NCI-H526 (cell line): ENCODE data around the gene ATXN1.
A peak's percentile ranks its signal among the peaks of the same experiment; 100 is the strongest.
"Not testable (repeated sequence)": the region's sequence is repeated elsewhere in the genome, so short reads cannot be mapped to it uniquely, and the experiment has no call there.

ENCODE experiments used
- DNase-seq, 2 experiments: peaks; one replicate each; lab custom pipeline; 2025; lab: John Stamatoyannopoulos, UW

Gene ATXN1

DNA sequence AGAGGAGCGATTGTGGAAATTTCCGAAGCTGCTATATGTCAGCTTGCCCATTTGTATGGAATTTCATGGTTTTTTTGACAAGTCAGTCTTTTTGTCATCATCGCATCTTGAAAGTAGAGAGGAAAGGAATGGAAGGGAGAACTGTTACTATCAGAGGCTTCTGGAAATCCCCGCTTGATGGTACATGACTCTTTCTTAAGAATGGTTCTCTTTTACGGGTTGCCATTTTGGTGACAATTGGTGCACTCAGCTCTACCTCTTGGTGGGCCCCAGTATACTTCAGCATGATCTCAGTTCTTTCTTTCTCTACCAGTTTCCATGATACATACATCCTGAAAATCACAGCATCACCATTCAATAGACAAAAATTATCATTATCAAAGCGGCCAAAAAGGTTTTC, 146.0 kb downstream of the ATXN1 start:
- DNase-seq = not testable (repeated sequence)

- not testable (repeated sequence) for DNase-seq
These were observed 147.1 kb downstream of the ATXN1 start for GRCh38 chr6:16614143-16614542.

- DNase-seq = not testable (repeated sequence)
These were observed 147.8 kb downstream of the ATXN1 start for GRCh38 chr6:16613504-16613903.

DNA sequence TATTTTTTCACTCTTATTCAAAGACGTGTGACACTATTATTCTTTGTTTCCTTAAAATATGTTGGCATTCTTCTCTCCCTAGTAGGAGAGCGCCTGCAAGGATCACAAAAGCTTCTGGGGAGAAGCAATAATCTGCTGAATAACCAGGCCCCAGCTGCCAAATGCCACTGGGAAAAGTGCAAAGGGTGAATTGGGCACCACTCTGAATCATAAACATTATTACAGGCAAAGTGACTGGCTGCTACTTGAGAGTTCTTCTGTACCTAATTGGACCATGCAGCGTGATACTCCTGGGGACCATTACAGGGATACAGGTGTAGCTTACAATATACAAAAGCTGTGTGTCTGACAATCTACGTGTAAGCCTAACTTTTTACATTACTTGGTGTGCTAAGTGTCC, 152.8 kb downstream of the ATXN1 start:
- no peak for DNase-seq

GRCh38 chr6:16602035-16602434, 159.2 kb downstream of the ATXN1 start:
- no peak for DNase-seq

DNA sequence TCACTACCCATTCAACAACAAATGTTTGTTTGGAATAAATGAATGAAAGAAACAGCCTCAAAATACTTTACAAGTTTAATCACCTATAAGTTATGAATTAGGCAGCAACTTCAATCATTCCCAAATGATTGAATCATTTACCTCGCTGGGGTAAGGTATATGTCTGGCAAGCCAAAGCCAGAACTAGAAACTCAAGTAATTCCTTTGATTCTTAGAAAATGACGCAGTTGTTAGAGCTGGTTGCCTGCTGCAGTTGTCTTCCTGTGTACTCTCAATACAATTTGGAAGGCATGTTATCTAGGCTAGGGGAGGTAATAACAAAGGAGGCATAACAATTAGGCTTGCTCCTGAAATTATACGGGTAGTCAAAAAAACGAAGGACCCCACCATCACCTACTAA, 160.6 kb downstream of the ATXN1 start:
- no peak for DNase-seq

- DNase-seq = no peak
These were observed 161.2 kb downstream of the ATXN1 start for GRCh38 chr6:16600026-16600425.

GRCh38 chr6:16596616-16597331, 164.5 kb downstream of the ATXN1 start:
- peak; percentile 48 for DNase-seq

DNA sequence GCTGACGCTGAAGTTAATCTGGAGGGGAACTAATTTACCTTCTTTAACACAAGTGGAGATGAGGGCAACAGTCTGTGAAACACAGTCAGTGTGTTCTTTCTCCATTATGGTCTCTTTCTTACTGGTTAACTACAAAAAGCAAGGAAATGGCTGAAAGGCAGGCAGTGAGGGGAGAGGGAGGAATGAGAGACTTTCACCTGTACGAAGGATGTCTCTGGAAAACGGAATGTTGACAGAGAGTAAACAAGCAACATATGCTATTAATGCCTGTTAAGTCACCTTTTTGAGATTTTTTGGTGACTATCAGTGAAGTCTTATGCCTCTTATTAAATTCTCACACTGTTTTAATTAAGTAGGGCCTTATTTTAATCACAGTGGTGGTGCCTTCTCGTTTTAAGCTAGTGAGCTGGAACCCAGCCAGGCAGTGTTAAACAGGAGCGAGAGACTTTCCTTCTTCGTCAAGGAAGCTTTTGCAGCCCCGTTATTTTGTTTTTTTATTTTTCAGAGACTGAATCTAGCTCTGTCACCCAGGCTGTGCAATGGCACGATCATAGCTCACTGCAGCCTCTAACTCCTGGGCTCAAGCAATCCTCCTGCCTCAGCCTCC, 165.6 kb downstream of the ATXN1 start:
- no peak for DNase-seq

GRCh38 chr6:16594849-16595248, 166.4 kb downstream of the ATXN1 start:
- DNase-seq = no peak

DNA sequence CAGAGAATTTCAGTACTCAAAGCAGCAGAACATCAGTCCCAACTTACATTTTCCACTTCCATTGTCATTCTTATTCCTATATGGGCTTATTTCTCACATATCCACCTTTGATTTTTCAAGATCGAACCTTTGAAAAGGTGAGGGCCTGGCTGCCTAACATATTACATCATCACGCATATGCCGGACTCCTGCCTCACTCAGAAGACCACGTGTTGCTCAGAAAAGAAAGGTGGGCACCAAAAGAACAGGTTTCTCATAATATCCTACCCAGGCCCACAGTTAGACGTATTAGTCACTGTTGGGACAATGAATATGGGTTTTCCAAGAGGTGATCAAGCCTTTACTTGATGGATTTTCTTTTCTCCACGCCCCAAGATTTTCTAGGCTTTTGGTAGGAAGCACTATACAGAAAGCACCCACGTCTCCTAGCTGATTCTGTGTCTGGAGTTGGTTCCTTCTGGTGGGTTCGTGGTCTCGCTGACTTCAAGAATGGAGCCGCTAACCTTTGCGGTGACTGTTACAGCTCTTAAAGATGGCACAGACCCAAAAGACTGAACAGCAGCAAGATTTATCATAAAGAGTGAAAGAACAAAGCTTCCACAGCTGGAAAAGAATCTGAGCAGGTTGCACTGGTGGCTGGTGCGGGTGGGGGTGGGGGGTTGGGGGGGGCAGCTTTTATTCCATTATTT, 168.9 kb downstream of the ATXN1 start:
- no peak for DNase-seq

GRCh38 chr6:16591396-16592222, 169.7 kb downstream of the ATXN1 start:
- DNase-seq = no peak

GRCh38 chr6:16585805-16586204, 175.5 kb downstream of the ATXN1 start:
- no peak for DNase-seq

GRCh38 chr6:16583144-16583762, 178.0 kb downstream of the ATXN1 start:
- DNase-seq = no peak

DNA sequence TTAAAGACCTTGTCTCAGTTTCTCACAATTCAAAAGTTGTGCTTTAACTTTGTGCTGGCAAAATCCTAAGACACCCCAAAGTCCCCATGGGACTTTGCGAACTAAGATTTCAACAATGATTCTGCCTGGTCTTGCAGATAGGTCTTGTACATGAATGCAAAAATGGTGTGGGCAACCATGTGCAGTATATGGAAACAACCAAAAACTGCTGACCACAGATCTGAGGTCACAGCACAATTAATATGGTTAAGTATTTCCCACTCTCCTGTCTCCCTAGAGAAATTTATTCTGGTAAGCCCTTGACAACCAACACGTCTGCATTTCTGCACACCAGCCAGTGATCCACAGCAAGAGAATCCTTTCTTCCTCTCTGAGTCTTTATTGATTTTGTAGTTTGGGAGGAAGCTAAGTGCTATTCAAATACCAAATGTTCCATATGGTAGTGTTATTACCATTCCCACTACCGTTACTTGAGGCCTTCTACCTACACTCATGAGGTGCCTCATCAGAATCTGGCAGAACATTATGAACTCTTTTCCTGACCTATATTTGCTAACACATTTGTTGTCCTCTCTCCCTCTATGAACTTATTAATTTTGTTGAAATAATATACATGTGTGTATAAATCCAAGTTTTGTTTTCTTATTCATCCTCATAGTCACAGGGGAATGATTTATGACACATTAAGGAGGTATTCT, 178.7 kb downstream of the ATXN1 start:
- DNase-seq = no peak

- DNase-seq = no peak
These were observed 182.5 kb downstream of the ATXN1 start for GRCh38 chr6:16578695-16579285.

DNA sequence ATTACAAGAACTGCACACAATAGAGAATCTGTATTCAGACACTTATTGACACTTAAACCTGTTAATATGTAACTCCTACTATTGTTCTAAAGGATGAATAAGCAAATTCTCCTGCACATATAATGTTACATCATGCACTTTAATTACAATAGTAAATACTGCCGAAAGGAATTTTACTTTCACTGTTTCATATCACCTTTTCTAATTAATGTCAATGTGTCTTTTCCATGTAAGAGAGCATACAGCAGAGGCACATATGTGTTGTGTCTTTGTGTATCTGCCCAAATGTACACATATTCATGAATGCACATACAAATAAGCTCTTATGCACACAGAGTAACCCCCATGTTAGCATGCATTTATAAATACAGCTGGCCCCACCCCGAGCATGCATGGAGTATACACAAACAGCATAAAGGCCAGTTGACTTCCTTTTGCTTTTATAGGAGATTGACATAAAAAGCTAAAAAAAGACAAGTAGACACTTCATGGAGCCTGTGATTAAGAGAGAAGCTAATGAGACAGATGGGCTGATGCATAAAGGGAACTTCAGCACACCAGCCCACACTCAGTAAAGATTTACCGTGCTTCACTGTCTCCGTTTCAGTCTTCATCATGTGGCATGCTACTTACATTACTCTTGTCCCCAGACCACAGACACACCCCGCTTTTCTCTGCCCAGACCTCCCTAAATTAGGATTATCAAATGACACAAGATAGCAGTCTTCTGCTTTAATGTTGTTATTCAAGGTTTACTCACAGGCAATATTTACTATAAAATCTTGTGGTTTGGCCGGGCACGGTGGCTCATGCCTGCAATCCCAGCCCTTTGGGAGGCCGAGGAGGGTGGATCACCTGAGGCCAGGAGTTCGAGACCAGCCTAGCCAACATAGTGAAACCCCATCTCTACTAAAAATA, 184.6 kb downstream of the ATXN1 start:
- DNase-seq = peak; percentile 72 to 80

GRCh38 chr6:16575655-16576054, 185.6 kb downstream of the ATXN1 start:
- peak in 1 of 2 experiments; percentile 11 for DNase-seq

DNA sequence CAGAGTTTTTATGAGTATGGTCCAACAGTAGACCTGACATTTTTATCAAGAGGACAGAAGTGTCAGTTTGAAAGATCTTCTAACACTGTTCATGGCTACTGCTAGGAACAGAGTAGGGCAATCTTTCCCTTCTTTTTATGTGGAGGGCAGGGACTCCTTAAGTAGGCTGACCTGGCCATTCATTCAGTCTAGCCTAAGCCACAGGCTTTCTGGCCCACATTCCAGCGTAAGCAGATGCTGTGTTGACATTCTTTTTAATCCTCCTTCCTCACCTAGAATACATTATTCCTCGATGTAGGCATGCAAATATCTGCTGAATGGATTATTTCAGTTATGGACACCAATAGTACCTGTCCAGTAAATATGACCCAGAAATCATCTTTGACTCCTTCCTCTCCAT, 188.3 kb downstream of the ATXN1 start:
- peak; percentile 16 to 52 for DNase-seq

- DNase-seq = no peak
These were observed 188.9 kb downstream of the ATXN1 start for GRCh38 chr6:16572317-16572716.
